Peyer's patch (tissue), 4 donors: ENCODE data around the gene ZKSCAN2. TPM values are rescaled to one million over a fixed set of nuclear protein-coding genes. Genes with fewer than 3 reads are reported as not detected.

Experiments used
- DNase-seq, 3 donors: peaks; one replicate each; pipeline ENCODE4 v3.0.0-alpha.2; 2017 to 2019
- H3K27ac ChIP-seq, 4 donors: fragments of 200-600 bp; sonication (generic); one replicate each; pipeline ENCODE4 v1.5.1; 2016 to 2019
- H3K27me3 ChIP-seq, 2 donors: fragments of 200-600 bp; sonication (generic); one replicate each; pipeline ENCODE4 v1.5.1; 2019
- H3K36me3 ChIP-seq, 3 donors: fragments of 200-600 bp; sonication (generic); one replicate each; pipeline ENCODE4 v1.5.1; 2016 to 2019
- H3K4me1 ChIP-seq, 4 donors: fragments of 200-600 bp; sonication (generic); one replicate each; pipeline ENCODE4 v1.5.1; 2016 to 2019
- H3K4me3 ChIP-seq, 4 donors: fragments of 200-600 bp; sonication (generic); 1 replicate in 3 of 4; 2 replicates in 1 of 4; pipeline ENCODE4 v1.5.1; 2016 to 2019; ENCODE audit warnings: mild to moderate bottlenecking in 1 of 4
- H3K9me3 ChIP-seq, 4 donors: fragments of 200-600 bp; sonication (generic); one replicate each; pipeline ENCODE4 v1.5.1; 2016 to 2019; ENCODE audit warnings: mild to moderate bottlenecking in 1 of 4
- POLR2A ChIP-seq, 2 donors: fragments of 450-650 bp; IDR thresholded peaks; one replicate each; pipeline ENCODE4 v1.5.1; 2017; ENCODE audit warnings: antibody characterized with exemption in 2 of 2, mild to moderate bottlenecking in 2 of 2, moderate library complexity in 2 of 2
- total RNA-seq, 4 donors: library from RNA; depleted of rRNA; stranded (reverse); fragments of >200 nt; gene quantifications; one replicate each; pipeline ENCODE4 v1.1.0, GENCODE V29; 2016
- TF ChIP-seq, protein P1 (sequence below), 6 experiments: fragments of 450-650 bp in 4 of 6; fragments of 200-600 bp in 2 of 6; sonication (generic) in 1 of 6; IDR thresholded peaks; one replicate each; pipeline ENCODE4 v1.5.1; 2017 to 2019; ENCODE audit warnings: antibody characterized with exemption in 6 of 6, mild to moderate bottlenecking in 3 of 6, moderate library complexity in 1 of 6

ZKSCAN2 gene
- total RNA-seq, 4 donors from 2014 or later = 2.4 to 4.0 (median 3.0) TPM

DNA sequence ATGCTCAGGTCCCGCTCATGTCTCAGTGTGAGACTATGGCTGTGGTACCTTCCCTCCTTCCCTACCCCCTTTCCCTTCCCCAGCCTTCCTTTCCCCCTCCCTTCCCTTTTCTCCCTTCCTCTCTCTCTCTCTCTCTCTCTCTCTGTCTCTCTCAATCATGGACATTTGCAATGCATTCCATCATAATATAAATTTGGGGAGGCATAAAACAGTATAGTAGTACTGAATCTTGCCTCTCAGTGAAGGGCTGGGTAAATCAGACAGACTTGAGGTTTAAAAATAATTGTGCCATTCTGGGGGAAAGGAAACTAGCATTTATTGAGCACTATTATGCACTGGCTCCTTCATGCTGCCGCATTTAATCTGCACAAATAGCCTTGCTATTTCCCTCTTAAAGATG lies 4.3 kb downstream of the ZKSCAN2 start:
- Histone ChIP-seq H3K27ac (no peak overlapping the region), H3K4me1 (peaks cover 0 to 20% (median 4%) of the 10 kb centered on the region in 4 donors), H3K9me3 (no peaks in the 10 kb centered on the region), H3K36me3 (peaks cover 0 to 34% (median 0%) of the 10 kb centered on the region in 3 donors), H3K27me3 (no peaks in the 10 kb centered on the region), H3K4me3 (no peak overlapping the region)
- TF ChIP-seq, protein P1, sequence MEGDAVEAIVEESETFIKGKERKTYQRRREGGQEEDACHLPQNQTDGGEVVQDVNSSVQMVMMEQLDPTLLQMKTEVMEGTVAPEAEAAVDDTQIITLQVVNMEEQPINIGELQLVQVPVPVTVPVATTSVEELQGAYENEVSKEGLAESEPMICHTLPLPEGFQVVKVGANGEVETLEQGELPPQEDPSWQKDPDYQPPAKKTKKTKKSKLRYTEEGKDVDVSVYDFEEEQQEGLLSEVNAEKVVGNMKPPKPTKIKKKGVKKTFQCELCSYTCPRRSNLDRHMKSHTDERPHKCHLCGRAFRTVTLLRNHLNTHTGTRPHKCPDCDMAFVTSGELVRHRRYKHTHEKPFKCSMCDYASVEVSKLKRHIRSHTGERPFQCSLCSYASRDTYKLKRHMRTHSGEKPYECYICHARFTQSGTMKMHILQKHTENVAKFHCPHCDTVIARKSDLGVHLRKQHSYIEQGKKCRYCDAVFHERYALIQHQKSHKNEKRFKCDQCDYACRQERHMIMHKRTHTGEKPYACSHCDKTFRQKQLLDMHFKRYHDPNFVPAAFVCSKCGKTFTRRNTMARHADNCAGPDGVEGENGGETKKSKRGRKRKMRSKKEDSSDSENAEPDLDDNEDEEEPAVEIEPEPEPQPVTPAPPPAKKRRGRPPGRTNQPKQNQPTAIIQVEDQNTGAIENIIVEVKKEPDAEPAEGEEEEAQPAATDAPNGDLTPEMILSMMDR (IDR thresholded peaks at IDR 0.05) = no peak
- no peak for TF ChIP-seq POLR2A (IDR thresholded peaks at IDR 0.05)
- DNase-seq = no peak

DNA sequence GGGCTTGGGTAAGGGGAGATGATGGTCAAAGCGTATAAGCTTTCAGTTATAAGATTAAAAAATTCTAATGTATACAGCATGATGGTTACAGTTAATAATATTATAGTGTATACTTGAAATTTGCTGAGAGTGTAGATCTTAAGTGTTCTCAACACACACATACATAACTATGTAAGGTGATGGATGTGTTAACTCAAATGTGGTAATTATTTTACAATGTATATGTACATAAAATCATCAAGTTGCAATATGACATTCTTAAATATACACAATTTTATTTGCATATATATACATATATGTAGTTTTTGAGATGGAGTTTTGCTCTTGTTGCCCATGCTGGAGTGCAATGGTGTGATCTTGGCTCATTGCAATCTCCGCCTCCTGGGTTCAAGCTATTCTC lies 7.2 kb downstream of the ZKSCAN2 start:
- no peak for TF ChIP-seq POLR2A (IDR thresholded peaks at IDR 0.05)
- TF ChIP-seq, protein P1 (IDR thresholded peaks at IDR 0.05) = no peak
- H3K36me3 ChIP-seq = peaks cover 0 to 44% (median 0%) of the 10 kb centered on the region in 3 donors
- H3K9me3 ChIP-seq = no peaks in the 10 kb centered on the region
- H3K4me3 ChIP-seq = no peak overlapping the region
- H3K27me3 ChIP-seq = no peaks in the 10 kb centered on the region
- peaks cover 0 to 3% (median 0%) of the 10 kb centered on the region in 4 donors for H3K4me1 ChIP-seq
- DNase-seq = no peak
- H3K27ac ChIP-seq = no peak overlapping the region

DNA sequence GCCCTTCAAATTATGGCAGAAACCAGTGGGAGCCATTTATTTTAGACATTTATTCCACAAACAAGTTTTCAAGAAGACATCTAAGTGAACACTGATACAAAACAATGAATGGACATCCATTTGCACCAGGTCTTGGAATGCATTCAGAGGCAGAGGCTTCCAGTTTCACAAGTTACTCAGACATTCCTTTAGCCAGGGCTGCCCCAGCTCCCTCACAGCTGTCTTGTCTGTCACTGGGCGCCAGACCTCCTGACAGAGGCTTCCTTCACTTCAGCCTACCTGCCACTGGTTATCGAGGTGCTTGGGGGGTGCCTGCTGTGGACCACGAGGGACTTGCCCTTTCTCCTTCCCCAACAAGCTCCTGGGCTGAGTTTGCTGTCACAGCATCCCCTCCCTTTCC lies 21.7 kb downstream of the ZKSCAN2 start:
- no peak for DNase-seq
- TF ChIP-seq POLR2A (IDR thresholded peaks at IDR 0.05) = no peak
- TF ChIP-seq, protein P1 (IDR thresholded peaks at IDR 0.05) = no peak
- no peak overlapping the region for H3K27ac ChIP-seq
- no peaks in the 10 kb centered on the region for H3K4me1 ChIP-seq
- H3K27me3 ChIP-seq = no peaks in the 10 kb centered on the region
- H3K4me3 ChIP-seq = no peak overlapping the region
- peaks cover 0 to 12% (median 0%) of the 10 kb centered on the region in 3 donors for H3K36me3 ChIP-seq
- H3K9me3 ChIP-seq = no peaks in the 10 kb centered on the region

DNA sequence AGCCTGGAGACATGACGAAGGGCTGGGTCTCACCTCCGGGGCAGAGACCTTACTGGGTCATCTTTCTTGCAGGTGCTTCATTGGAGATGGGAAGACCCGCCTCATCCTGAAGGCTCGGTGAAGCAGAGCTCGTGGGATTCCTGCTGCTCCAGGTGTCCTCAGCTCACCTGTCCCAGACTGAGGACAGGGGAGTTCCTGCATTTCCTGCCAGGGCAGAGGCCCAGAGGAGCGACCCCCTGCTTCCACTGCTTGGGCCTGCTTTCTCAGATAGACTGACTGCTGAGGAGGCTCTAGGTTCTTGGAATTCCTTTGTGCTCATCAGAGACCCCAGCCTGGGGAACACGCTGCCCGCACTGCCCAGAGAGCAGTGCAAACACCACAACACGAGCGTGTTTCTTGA lies 29.3 kb downstream of the ZKSCAN2 start:
- H3K4me1 ChIP-seq = no peaks in the 10 kb centered on the region
- no peaks in the 10 kb centered on the region for H3K36me3 ChIP-seq
- no peak for DNase-seq
- H3K27me3 ChIP-seq = no peaks in the 10 kb centered on the region
- TF ChIP-seq POLR2A (IDR thresholded peaks at IDR 0.05) = no peak
- TF ChIP-seq, protein P1 (IDR thresholded peaks at IDR 0.05) = no peak
- no peaks in the 10 kb centered on the region for H3K9me3 ChIP-seq
- H3K27ac ChIP-seq = no peak overlapping the region
- H3K4me3 ChIP-seq = no peak overlapping the region

DNA sequence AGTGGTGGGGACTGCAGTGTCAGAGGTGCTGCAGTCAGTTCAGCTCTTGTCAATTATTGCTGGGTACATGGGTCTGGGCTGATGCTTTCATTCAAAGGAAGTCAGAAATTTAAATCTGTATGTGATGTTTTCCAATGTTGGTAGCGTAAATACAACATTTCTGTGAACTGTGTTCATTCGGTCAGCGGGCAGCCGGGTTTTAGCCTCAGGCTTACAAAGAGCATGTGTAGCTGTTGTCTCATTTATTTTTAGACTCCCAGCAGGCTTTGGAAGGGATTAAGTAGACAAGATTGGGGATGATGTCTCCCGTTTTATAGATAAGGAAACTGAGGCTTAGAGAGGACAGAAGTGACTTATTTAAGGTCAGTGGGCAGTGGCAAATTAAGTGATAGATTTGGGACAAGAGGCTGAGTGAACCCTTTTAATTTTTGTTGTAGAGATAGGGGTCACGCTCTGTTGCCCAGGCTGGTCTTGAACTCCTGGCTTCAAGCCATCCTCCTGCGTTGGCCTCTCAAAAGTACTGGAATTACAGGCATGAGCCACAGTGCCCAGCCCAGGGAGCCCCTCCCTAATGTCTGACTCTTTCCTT lies 32.8 kb downstream of the ZKSCAN2 start:
- DNase-seq = no peak

More for the DNA sequence above, 32.8 kb downstream of the ZKSCAN2 start:
- TF ChIP-seq POLR2A (IDR thresholded peaks at IDR 0.05) = no peak
- TF ChIP-seq, protein P1 (IDR thresholded peaks at IDR 0.05) = no peak
- Histone ChIP-seq H3K4me3 (no peak overlapping the region), H3K36me3 (no peaks in the 10 kb centered on the region), H3K4me1 (no peaks in the 10 kb centered on the region), H3K27me3 (no peaks in the 10 kb centered on the region), H3K27ac (no peak overlapping the region), H3K9me3 (no peaks in the 10 kb centered on the region)
